GM12878 (cell line): ENCODE measurements around the gene TNNT3. TPM values are rescaled to one million over a fixed set of nuclear protein-coding genes. Genes with fewer than 3 reads are reported as not detected.

Source experiments
- ATAC-seq: fragments of 200-7000 bp; cut with Tn5 transposase; 3 replicates; pipeline ENCODE4 v1.9.1; 2020; ENCODE audit warnings: mild to moderate bottlenecking, moderate library complexity
- BruUV-seq: library from RNA; stranded (reverse); fragments of 400-500 nt; replicated peaks from 2 replicates; lab custom pipeline; 2021; lab: Mats Ljungman, UMichigan
- CTCF ChIA-PET: fragments of 300-600 bp; sonication (Branson Sonifier 250); formaldehyde crosslinking; extraction: SDS; loops from one replicate; lab custom pipeline; 2021; ENCODE audit warnings: inconsistent platforms; lab: Yijun Ruan, JAX
- POLR2A ChIA-PET: fragments of 350-600 bp; formaldehyde crosslinking; extraction: SDS; loops from one replicate; lab custom pipeline; 2021; ENCODE audit warnings: inconsistent platforms; lab: Charles Lee
- RAD21 ChIA-PET: fragments of 300-600 bp; sonication (Branson Sonifier 250); formaldehyde crosslinking; loops from one replicate; lab custom pipeline; 2023; ENCODE audit warnings: antibody characterized with exemption; ENCODE audit not compliant: unreplicated experiment; lab: Charles Lee
- SMC1A ChIA-PET: fragments of 300-600 bp; sonication (Branson Sonifier 250); formaldehyde crosslinking; loops from one replicate; lab custom pipeline; 2023; ENCODE audit not compliant: unreplicated experiment, uncharacterized antibody; lab: Charles Lee
- DNase-seq: peaks from one replicate; pipeline ENCODE4 v3.0.0-alpha.2; 2011; ENCODE audit warnings: low read depth, low spot score
- FAIRE-seq: peaks from 3 replicates; lab custom pipeline; 2011; peaks lifted over from hg19 to GRCh38; lab: Jason Lieb, UNC
- H2AFZ ChIP-seq: 2 replicates; pipeline ENCODE4 v1.6.0; 2011; ENCODE audit warnings: low read depth, low read length, control low read depth; ENCODE audit not compliant: control insufficient read depth
- H3K27ac ChIP-seq: 2 replicates; pipeline ENCODE4 v1.5.1; 2011; ENCODE audit warnings: control low read depth; ENCODE audit not compliant: control insufficient read depth, insufficient read depth
- H3K27me3 ChIP-seq, 2 experiments: replicated peaks in 1 of 2; 2 replicates each; pipeline versions ENCODE4 v1.6.0 to v1.6.1; 2011; ENCODE audit warnings: low read length in 1 of 2; ENCODE audit not compliant: control insufficient read depth in 2 of 2, insufficient read depth in 2 of 2
- H3K36me3 ChIP-seq, 2 experiments: 2 replicates each; pipeline ENCODE4 v1.5.1; 2011; ENCODE audit warnings: low read length in 1 of 2; ENCODE audit not compliant: control insufficient read depth in 2 of 2, insufficient read depth in 2 of 2
- H3K4me1 ChIP-seq: 2 replicates; pipeline ENCODE4 v1.6.1; 2011; ENCODE audit warnings: mild to moderate bottlenecking, low read length, moderate library complexity, mixed read lengths; ENCODE audit not compliant: control insufficient read depth, insufficient read depth
- H3K4me2 ChIP-seq: 2 replicates; pipeline ENCODE4 v1.6.0; 2011; ENCODE audit warnings: control low read depth; ENCODE audit not compliant: control insufficient read depth, insufficient read depth
- H3K4me3 ChIP-seq: fragments of 200-600 bp; sonication (generic); 2 replicates; pipeline ENCODE4 v1.5.1; 2016
- H3K79me2 ChIP-seq: 2 replicates; pipeline ENCODE4 v1.6.0; 2011; ENCODE audit warnings: low read length; ENCODE audit not compliant: control insufficient read depth, insufficient read depth
- H3K9ac ChIP-seq: 2 replicates; pipeline ENCODE4 v1.8.0; 2011; ENCODE audit warnings: low read length, control low read depth, mixed read lengths; ENCODE audit not compliant: control insufficient read depth, insufficient read depth
- H3K9me3 ChIP-seq: replicated peaks from 3 replicates; pipeline ENCODE4 v1.5.1; 2011; ENCODE audit warnings: mild to moderate bottlenecking, low read length; ENCODE audit not compliant: control insufficient read depth, insufficient read depth
- H4K20me1 ChIP-seq: 2 replicates; pipeline ENCODE4 v1.6.0; 2011; ENCODE audit not compliant: control insufficient read depth, insufficient read depth
- BCL3 ChIP-seq: IDR thresholded peaks from 2 replicates; pipeline ENCODE4 v1.6.1; 2011; ENCODE audit warnings: borderline replicate concordance, low read depth, mild to moderate bottlenecking, moderate library complexity, low read length; ENCODE audit not compliant: insufficient read depth, poor library complexity, severe bottlenecking
- CHD1 ChIP-seq: IDR thresholded peaks from 2 replicates; pipeline ENCODE4 v1.6.1; 2012; ENCODE audit warnings: low read depth, low read length, improper control_type of control experiment
- CTCF ChIP-seq, 3 experiments: IDR thresholded peaks in 2 of 3; conservative IDR thresholded peaks in 1 of 3; 2 replicates each; pipeline ENCODE4 v1.5.1; 2011; ENCODE audit warnings: low read depth in 3 of 3, low read length in 3 of 3, mild to moderate bottlenecking in 3 of 3, control low read depth in 2 of 3, moderate library complexity in 2 of 3, inconsistent platforms in 1 of 3, mixed read lengths in 1 of 3; ENCODE audit not compliant: control insufficient read depth in 2 of 3, insufficient read depth in 1 of 3; ENCODE audit errors: extremely low read depth in 1 of 3
- NKRF ChIP-seq: fragments of 450-650 bp; conservative IDR thresholded peaks from 2 replicates; pipeline ENCODE4 v1.6.1; 2017; ENCODE audit warnings: mild to moderate bottlenecking, moderate library complexity
- NR2C1 ChIP-seq: fragments of 450-650 bp; IDR thresholded peaks from 2 replicates; pipeline ENCODE4 v1.6.1; 2017; ENCODE audit warnings: antibody characterized with exemption, mild to moderate bottlenecking, moderate library complexity
- NR2F1 ChIP-seq: fragments of 450-650 bp; conservative IDR thresholded peaks from 2 replicates; pipeline ENCODE4 v1.6.1; 2017; ENCODE audit warnings: mild to moderate bottlenecking
- SKIL ChIP-seq: fragments of 450-650 bp; IDR thresholded peaks from 2 replicates; pipeline ENCODE4 v1.6.1; 2017; ENCODE audit warnings: mild to moderate bottlenecking, low read depth, inconsistent platforms; ENCODE audit not compliant: poor library complexity, severe bottlenecking
- TCF7 ChIP-seq: IDR thresholded peaks from 2 replicates; pipeline ENCODE4 v1.6.1; 2014; ENCODE audit warnings: antibody characterized with exemption, borderline replicate concordance
- ZNF384 ChIP-seq: IDR thresholded peaks from 2 replicates; pipeline ENCODE4 v1.6.1; 2012; ENCODE audit warnings: low read depth, mild to moderate bottlenecking, low read length, improper control_type of control experiment, borderline replicate concordance
- ZNF592 ChIP-seq: fragments of 450-650 bp; IDR thresholded peaks from 2 replicates; pipeline ENCODE4 v1.6.1; 2017; ENCODE audit warnings: mild to moderate bottlenecking, moderate library complexity
- WGBS: methylation state at CpG from one replicate; pipeline ENCODE4 v1.1.6; 2016; ENCODE audit warnings: low lambda C conversion rate; ENCODE audit not compliant: insufficient replicate concordance, insufficient coverage; ENCODE audit errors: missing lambda C conversion rate; 5-methylcytosine and 5-hydroxymethylcytosine counted together
- in situ Hi-C: fragments of 300-500 bp; cut with MboI; formaldehyde crosslinking; loops from 9 replicates; pipeline ENCODE4 v1.14.3; 2018; ENCODE audit warnings: mixed read lengths
- intact Hi-C: fragments of 100-400 bp; cut with micrococcal nuclease; formaldehyde crosslinking; loops from one replicate; pipeline ENCODE4 v1.14.2; 2022; ENCODE audit not compliant: unreplicated experiment
- polyA plus RNA-seq, 11 experiments: library from polyadenylated mRNA; depleted of rRNA in 4 of 11; unstranded in 6 of 11; stranded (reverse) in 5 of 11; fragments of >200 nt; fragmentation: Nextera tagmentation in 4 of 11; fragmentation: Illumina TruSeq in 1 of 11; extraction: Ambion mirVana in 4 of 11; extraction: Trizol in 1 of 11; gene quantifications; 1 replicate in 1 of 11; 2 replicates in 10 of 11; pipeline versions ENCODE4 v1.2.1 to v1.2.3, GENCODE V29; 2011 to 2016; ENCODE audit warnings: inconsistent platforms in 2 of 11, missing spikeins in 2 of 11, low read depth in 1 of 11
- total RNA-seq, 4 experiments: library from RNA; depleted of rRNA in 3 of 4; stranded (reverse); fragments of >200 nt in 3 of 4; fragmentation: Illumina TruSeq in 1 of 4; extraction: Trizol in 1 of 4; gene quantifications; 2 replicates each; pipeline versions ENCODE4 v1.2.1 to v1.2.3, GENCODE V29; 2013 to 2021

TNNT3 gene
- total and polyA plus RNA-seq, 10 of the 15 experiments (the other 5 are each of a cell fraction or from before 2014, with no cell fraction given): 0.40 to 0.50 TPM; not detected in 8

- H3K27ac ChIP-seq: no peak overlapping the region
- no peaks in the 10 kb centered on the region for H3K9me3 ChIP-seq
- H3K4me2 ChIP-seq: no peak overlapping the region
- no peaks in the 10 kb centered on the region for H4K20me1 ChIP-seq
- H2AFZ ChIP-seq: no peak overlapping the region
- no peak overlapping the region for H3K9ac ChIP-seq
- no peak overlapping the region for H3K4me3 ChIP-seq
- ChIA-PET POLR2A (no interaction called here), CTCF (no interaction called here), SMC1A (no interaction called here), RAD21 (no interaction called here)
- in situ Hi-C loops (no loop called here), intact Hi-C loops (no loop called here)
- no peaks in the 10 kb centered on the region for H3K36me3 ChIP-seq
- no TSS peak for BruUV-seq
- FAIRE-seq (no peak), DNase-seq (no peak), ATAC-seq (no peak)
- no peaks in the 10 kb centered on the region for H3K79me2 ChIP-seq
- H3K4me1 ChIP-seq: no peaks in the 10 kb centered on the region
- no CpG with 5 or more reads among the region's 11 CpGs for WGBS
- H3K27me3 ChIP-seq: no peaks in the 10 kb centered on the region
- TF ChIP-seq CHD1 (no peak), TCF7 (no peak), NR2C1 (no peak), NR2F1 (no peak), ZNF592 (no peak), NKRF (no peak), SKIL (no peak), BCL3 (no peak), CTCF (IDR thresholded peaks at IDR 0.05 in 2 of 3, conservative IDR thresholded peaks at IDR 0.05 in 1 of 3; ENCODE audit: control insufficient read depth in 2 of 3, extremely low read depth in 1 of 3, insufficient read depth in 1 of 3, low read depth in 3 of 3, low read length in 3 of 3) (no peak), ZNF384 (no peak)
Measured at GRCh38 chr11:1988174-1988573, 68.7 kb downstream of the TNNT3 start.
